ENCODE results near the gene CCNJ. TPM values are rescaled to one million over a fixed set of nuclear protein-coding genes. Genes with fewer than 3 reads are reported as not detected.

Gene CCNJ
- total and polyA plus RNA-seq, 12 donors, result 1.7 to 3.6 (median 2.5) TPM

- no peak for TF ChIP-seq CTCF (IDR thresholded peaks at IDR 0.05)
- intact Hi-C loops (cut with DNase I), result no loop called here
- WGBS, 2 donors, result 62 to 72% methylated on average over 2 of the region's 2 CpGs
Observed at GRCh38 chr10:96075977-96076376, 32.6 kb downstream of the CCNJ start.

GRCh38 chr10:96077156-96077555 is 33.8 kb downstream of the CCNJ start:
- intact Hi-C loops (cut with DNase I), result no loop called here
- H3K27me3 ChIP-seq, result no peaks in the 10 kb centered on the region
- H3K27ac ChIP-seq, result no peak overlapping the region
- ATAC-seq (no peak), DNase-seq (no peak)
- H3K4me3 ChIP-seq, result no peak overlapping the region
- peaks cover 0 to 5% (median 0%) of the 10 kb centered on the region in 9 donors for H3K36me3 ChIP-seq
- TF ChIP-seq CTCF (IDR thresholded peaks at IDR 0.05), result no peak
- 81 to 88% methylated on average over 3 of the region's 3 CpGs for WGBS, 2 donors
- H3K4me1 ChIP-seq, result peaks cover 0 to 3% (median 0%) of the 10 kb centered on the region in 9 donors
- H3K9me3 ChIP-seq, result no peaks in the 10 kb centered on the region

More at GRCh38 chr10:96075977-96076376, 32.6 kb downstream of the CCNJ start:
- no peak for DNase-seq
- no peak overlapping the region for H3K27ac ChIP-seq
- H3K4me3 ChIP-seq, result no peak overlapping the region
- no peak for ATAC-seq
- peaks cover 0 to 3% (median 0%) of the 10 kb centered on the region in 9 donors for H3K4me1 ChIP-seq
- no peaks in the 10 kb centered on the region for H3K9me3 ChIP-seq
- no peaks in the 10 kb centered on the region for H3K36me3 ChIP-seq
- H3K27me3 ChIP-seq, result no peaks in the 10 kb centered on the region

GRCh38 chr10:96082153-96082552 is 38.8 kb downstream of the CCNJ start:
- H3K9me3 ChIP-seq, result no peaks in the 10 kb centered on the region
- ATAC-seq, result peak in 1 of 8 donors; percentile 26
- DNase-seq, result no peak
- WGBS, 2 donors, result 48 to 67% methylated on average over 2 of the region's 2 CpGs
- peaks cover 0 to 10% (median 0%) of the 10 kb centered on the region in 9 donors for H3K4me1 ChIP-seq
- H3K4me3 ChIP-seq, result no peak overlapping the region
- peaks cover 0 to 8% (median 0%) of the 10 kb centered on the region in 9 donors for H3K36me3 ChIP-seq
- H3K27me3 ChIP-seq, result no peaks in the 10 kb centered on the region
- intact Hi-C loops (cut with DNase I), result no loop called here
- no peak for TF ChIP-seq CTCF (IDR thresholded peaks at IDR 0.05)
- no peak overlapping the region for H3K27ac ChIP-seq

GRCh38 chr10:96082748-96083147 is 39.4 kb downstream of the CCNJ start:
- Histone ChIP-seq H3K27me3 (no peaks in the 10 kb centered on the region), H3K4me1 (peaks cover 0 to 10% (median 0%) of the 10 kb centered on the region in 9 donors), H3K9me3 (no peaks in the 10 kb centered on the region), H3K4me3 (no peak overlapping the region), H3K27ac (no peak overlapping the region), H3K36me3 (peaks cover 0 to 8% (median 0%) of the 10 kb centered on the region in 9 donors)
- no peak for TF ChIP-seq CTCF (IDR thresholded peaks at IDR 0.05)
- ATAC-seq, result peak; percentile 20 to 93 (median 80)
- 38 to 60% methylated on average over 1 of the region's 1 CpG for WGBS, 2 donors
- peak in 1 of 2 donors; percentile 7 for DNase-seq
- intact Hi-C loops (cut with DNase I), result no loop called here

Measured in heart right ventricle (tissue), 16 donors.